Type B pancreatic cell (in vitro differentiated cells): ENCODE results near the gene SLC5A2. TPM values are rescaled to one million over a fixed set of nuclear protein-coding genes. Genes with fewer than 3 reads are reported as not detected.
A peak's percentile ranks its signal among the peaks of the same experiment; 100 is the strongest.

Source experiments
- DNase-seq: peaks from one replicate; pipeline ENCODE4 v3.0.0; 2021; ENCODE audit warnings: mixed read lengths; ENCODE audit not compliant: unreplicated experiment; ENCODE audit errors: extremely low spot score
- H3K27ac Mint-ChIP-seq: 2 replicates; pipeline ENCODE4 v1.8.0; 2021; ENCODE audit warnings: mild to moderate bottlenecking, mixed read lengths
- H3K27me3 Mint-ChIP-seq: 2 replicates; pipeline ENCODE4 v1.8.0; 2021; ENCODE audit warnings: mixed read lengths
- H3K36me3 Mint-ChIP-seq: 2 replicates; pipeline ENCODE4 v1.8.0; 2021; ENCODE audit warnings: mixed read lengths
- H3K4me1 Mint-ChIP-seq: one replicate; pipeline ENCODE4 v1.8.0; 2021; ENCODE audit warnings: mixed read lengths; ENCODE audit not compliant: unreplicated experiment
- H3K4me3 Mint-ChIP-seq: 2 replicates; pipeline ENCODE4 v1.8.0; 2021; ENCODE audit warnings: mild to moderate bottlenecking, mixed read lengths
- H3K9me3 Mint-ChIP-seq: 2 replicates; pipeline ENCODE4 v1.8.0; 2021; ENCODE audit warnings: mixed read lengths
- CTCF ChIP-seq: fragments of 200-600 bp; sonication (generic); conservative IDR thresholded peaks from 2 replicates; pipeline ENCODE4 v1.5.0; 2021; ENCODE audit warnings: antibody characterized with exemption, mild to moderate bottlenecking
- total RNA-seq: library from RNA; stranded (reverse); gene quantifications from 2 replicates; pipeline ENCODE4 v1.2.1, GENCODE V29; 2021; ENCODE audit warnings: low replicate concordance

The SLC5A2 gene
- total RNA-seq, 1 donor from 2014 or later = 0.41 TPM

GRCh38 chr16:31452631-31453106, 30.3 kb upstream of the SLC5A2 start:
- no peak for DNase-seq
- Mint-ChIP-seq H3K4me3 (no peak overlapping the region), H3K4me1 (peaks cover 22% of the 10 kb centered on the region), H3K27ac (peak overlapping the region; percentile 39), H3K9me3 (no peaks in the 10 kb centered on the region), H3K27me3 (no peaks in the 10 kb centered on the region), H3K36me3 (no peaks in the 10 kb centered on the region)
- TF ChIP-seq CTCF = no peak

DNA sequence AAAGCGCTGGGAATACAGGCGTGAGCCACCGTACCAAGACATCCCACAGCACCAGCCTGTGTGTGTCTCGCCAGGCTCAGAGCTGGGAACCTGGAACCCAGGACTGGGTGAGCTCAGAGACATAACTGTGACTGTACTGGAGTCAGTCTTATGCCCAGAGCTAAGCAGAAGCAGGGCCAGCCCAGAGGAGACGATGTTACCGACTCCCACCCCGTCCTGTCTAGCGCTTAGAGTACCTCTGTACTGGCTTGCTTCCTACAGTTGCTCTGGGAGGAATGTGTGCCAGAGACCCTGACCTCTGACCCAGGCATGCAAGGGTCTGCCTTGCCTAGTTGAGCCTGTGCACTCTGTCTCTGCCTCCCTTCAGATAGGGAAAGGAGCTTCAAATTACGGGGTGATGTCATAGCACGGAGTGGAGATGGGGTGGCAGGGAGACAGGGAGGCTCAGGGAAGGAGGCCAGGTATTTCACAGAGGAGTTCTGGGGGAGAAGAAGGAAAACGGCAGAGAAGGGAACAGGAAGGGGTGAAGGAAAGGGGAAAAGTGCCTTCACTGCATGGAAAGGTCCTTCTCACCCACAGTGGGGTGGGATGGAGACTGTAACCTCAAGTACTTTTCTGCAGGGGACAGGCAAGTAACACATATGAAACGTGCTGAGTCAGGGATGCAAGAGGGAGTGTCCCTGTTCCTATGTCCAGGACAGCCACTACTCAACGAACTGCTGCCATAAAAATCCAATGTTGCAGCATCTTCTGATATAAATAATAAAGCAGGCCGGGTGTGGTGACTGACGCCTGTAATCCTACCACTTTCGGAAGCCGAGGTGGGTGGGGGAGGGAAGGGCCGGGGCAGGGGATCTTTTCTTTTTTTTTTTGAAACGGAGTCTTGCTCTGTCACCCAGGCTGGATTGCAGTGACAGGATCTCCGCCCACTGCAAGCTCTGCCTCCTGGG, 29.4 kb upstream of the SLC5A2 start:
- DNase-seq = no peak

GRCh38 chr16:31455601-31456314, 27.2 kb upstream of the SLC5A2 start:
- no peak for DNase-seq
- H3K4me1 Mint-ChIP-seq = peaks cover 30% of the 10 kb centered on the region
- peak overlapping the region; percentile 71 for H3K27ac Mint-ChIP-seq
- H3K36me3 Mint-ChIP-seq = no peaks in the 10 kb centered on the region
- peak; percentile 54 for TF ChIP-seq CTCF
- H3K4me3 Mint-ChIP-seq = peak overlapping the region; percentile 39
- H3K9me3 Mint-ChIP-seq = no peaks in the 10 kb centered on the region
- no peaks in the 10 kb centered on the region for H3K27me3 Mint-ChIP-seq

More for the DNA sequence above, 29.4 kb upstream of the SLC5A2 start:
- H3K4me1 Mint-ChIP-seq = peaks cover 25% of the 10 kb centered on the region
- peak overlapping the region; percentile 93 for H3K27ac Mint-ChIP-seq
- no peaks in the 10 kb centered on the region for H3K36me3 Mint-ChIP-seq
- H3K4me3 Mint-ChIP-seq = peak overlapping the region; percentile 70
- no peaks in the 10 kb centered on the region for H3K9me3 Mint-ChIP-seq
- no peak for TF ChIP-seq CTCF
- no peaks in the 10 kb centered on the region for H3K27me3 Mint-ChIP-seq

GRCh38 chr16:31456988-31457360, 25.9 kb upstream of the SLC5A2 start:
- TF ChIP-seq CTCF = no peak
- peaks cover 29% of the 10 kb centered on the region for H3K4me1 Mint-ChIP-seq
- DNase-seq = no peak
- peak overlapping the region; percentile 34 for H3K4me3 Mint-ChIP-seq
- no peaks in the 10 kb centered on the region for H3K9me3 Mint-ChIP-seq
- H3K27me3 Mint-ChIP-seq = no peaks in the 10 kb centered on the region
- no peak overlapping the region for H3K27ac Mint-ChIP-seq
- no peaks in the 10 kb centered on the region for H3K36me3 Mint-ChIP-seq

- no peak for DNase-seq
- peak overlapping the region; percentile 89 for H3K27ac Mint-ChIP-seq
- H3K27me3 Mint-ChIP-seq = no peaks in the 10 kb centered on the region
- no peaks in the 10 kb centered on the region for H3K9me3 Mint-ChIP-seq
- no peaks in the 10 kb centered on the region for H3K36me3 Mint-ChIP-seq
- peak overlapping the region; percentile 89 for H3K4me3 Mint-ChIP-seq
- TF ChIP-seq CTCF = peak; percentile 52
- peaks cover 28% of the 10 kb centered on the region for H3K4me1 Mint-ChIP-seq
Observed at GRCh38 chr16:31458073-31458843, 24.7 kb upstream of the SLC5A2 start.
